ENCODE results near the gene TRIM50. TPM values are rescaled to one million over a fixed set of nuclear protein-coding genes. Genes with fewer than 3 reads are reported as not detected.
"Not testable (repeated sequence)": the region's sequence is repeated elsewhere in the genome, so short reads cannot be mapped to it uniquely, and the experiment has no call there.

The TRIM50 gene
- total and polyA plus RNA-seq, 2 of the 13 experiments (the other 11 are each of a cell fraction or from before 2014, with no cell fraction given) = 4.2 to 24.5 TPM

DNA sequence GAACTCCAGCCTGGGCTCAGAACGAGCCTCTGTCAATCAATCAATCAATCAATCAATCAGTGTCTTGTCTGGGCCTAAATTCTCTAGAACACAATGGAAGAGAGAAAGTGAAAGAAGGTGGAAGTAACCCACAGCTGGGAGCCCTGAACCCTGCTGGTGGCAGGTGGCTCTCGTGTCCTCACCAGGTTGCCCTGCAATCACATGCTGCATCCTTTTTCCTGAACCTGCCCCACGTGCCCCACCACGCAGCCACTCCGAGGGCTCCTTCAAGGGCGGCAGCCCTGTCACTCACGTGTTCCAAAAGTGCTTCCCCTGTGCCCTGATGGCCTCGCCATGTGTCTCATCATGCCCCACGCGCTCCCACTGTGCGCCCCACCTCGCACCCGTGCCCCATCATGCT lies 433 bp downstream of the TRIM50 start:
- POLR2A ChIA-PET; H3K4me2 ChIP-seq (ENCODE audit: low read depth, low read length); BruUV-seq (replicated peaks); H3K79me2 ChIP-seq (ENCODE audit: insufficient read depth, low read length); intact Hi-C loops (cut with micrococcal nuclease; ENCODE audit: unreplicated experiment); H3K9ac ChIP-seq (ENCODE audit: insufficient read depth, low read depth, low read length); DNase-seq (ENCODE audit: low spot score); H3K4me3 ChIP-seq (replicated peaks in 1 of 3; ENCODE audit: insufficient read depth in 1 of 3, low read depth in 2 of 3, low read length in 3 of 3); H4K20me1 ChIP-seq (ENCODE audit: insufficient read depth, low read length); ATAC-seq; H2AFZ ChIP-seq (ENCODE audit: low read length); CTCF ChIA-PET (ENCODE audit: low intra/inter-chr PET ratio, low total read pairs); H3K27ac ChIP-seq (ENCODE audit: extremely low read length, insufficient read depth, low read length); H3K36me3 ChIP-seq (replicated peaks in 1 of 2; ENCODE audit: control insufficient read depth in 1 of 2, insufficient read depth in 2 of 2, low read length in 2 of 2); H3K9me3 ChIP-seq (ENCODE audit: low read length); in situ Hi-C loops (cut with HindIII; ENCODE audit: extremely low pct_ligation_motif_present, low pct_unique_long_range_greater_than_20kb); FAIRE-seq: not testable (repeated sequence)
- Histone ChIP-seq H3K27me3 (ENCODE audit: control insufficient read depth in 1 of 2, insufficient read depth in 2 of 2, low read length in 2 of 2) (peaks cover 2 to 14% of the 10 kb centered on the region in 2 experiments; a peak in 2 of 5 replicates), H3K4me1 (ENCODE audit: insufficient read depth, low read length) (peaks cover 67% of the 10 kb centered on the region)
- WGBS (ENCODE audit: low lambda C conversion rate) = 62% methylated on average over 10 of the region's 13 CpGs

GRCh38 chr7:73325424-73325823 lies 2.5 kb downstream of the TRIM50 start:
- Histone ChIP-seq H3K4me3 (replicated peaks in 1 of 3; ENCODE audit: insufficient read depth in 1 of 3, low read depth in 2 of 3, low read length in 3 of 3) (peak overlapping the region; percentile 33 to 73 (median 55); a peak in 5 of 6 replicates), H3K27ac (ENCODE audit: extremely low read length, insufficient read depth, low read length) (peak overlapping the region; percentile 0), H3K4me2 (ENCODE audit: low read depth, low read length) (peak overlapping the region; percentile 95), H3K4me1 (ENCODE audit: insufficient read depth, low read length) (peaks cover 54% of the 10 kb centered on the region)
- H3K9me3 ChIP-seq (ENCODE audit: low read length); H3K79me2 ChIP-seq (ENCODE audit: insufficient read depth, low read length); H3K27me3 ChIP-seq (ENCODE audit: control insufficient read depth in 1 of 2, insufficient read depth in 2 of 2, low read length in 2 of 2); H3K9ac ChIP-seq (ENCODE audit: insufficient read depth, low read depth, low read length); H4K20me1 ChIP-seq (ENCODE audit: insufficient read depth, low read length); BruUV-seq (replicated peaks); CTCF ChIA-PET (ENCODE audit: low intra/inter-chr PET ratio, low total read pairs); H2AFZ ChIP-seq (ENCODE audit: low read length); in situ Hi-C loops (cut with HindIII; ENCODE audit: extremely low pct_ligation_motif_present, low pct_unique_long_range_greater_than_20kb); H3K36me3 ChIP-seq (replicated peaks in 1 of 2; ENCODE audit: control insufficient read depth in 1 of 2, insufficient read depth in 2 of 2, low read length in 2 of 2); TF ChIP-seq MAZ (IDR thresholded peaks at IDR 0.05; ENCODE audit: borderline replicate concordance, low read depth, low read length); SOX6 (IDR thresholded peaks at IDR 0.05): not testable (repeated sequence)
- 0% methylated on average over 5 of the region's 6 CpGs for WGBS (ENCODE audit: low lambda C conversion rate)
- FAIRE-seq = peak; percentile 64
- POLR2A ChIA-PET = interaction anchor here (0.8 to 2.4 kb wide), 3 partner anchors 15 to 99 kb away, joined by 3 to 7 read pairs (median 3); no protein-coding TSS in a partner anchor
- peak; percentile 82 for ATAC-seq
- DNase-seq (ENCODE audit: low spot score) = peak; percentile 94
- intact Hi-C loops (cut with micrococcal nuclease; ENCODE audit: unreplicated experiment) = loop anchor here (2.0 kb wide), 2 partner anchors 17 to 127 kb away; no protein-coding TSS in a partner anchor
- TF ChIP-seq SALL2 (CRISPR knock-in tag; IDR thresholded peaks at IDR 0.05) = peak; percentile 31; the same call in 1 of the 2 replicates
- TF ChIP-seq CEBPG (CRISPR knock-in tag; IDR thresholded peaks at IDR 0.05) = peak; percentile 86
- TF ChIP-seq MIER3 (CRISPR knock-in tag; IDR thresholded peaks at IDR 0.05; ENCODE audit: borderline replicate concordance) = peak; percentile 60; the same call in 1 of the 2 replicates
- TF ChIP-seq GATAD2A (CRISPR knock-in tag; IDR thresholded peaks at IDR 0.05) = peak; percentile 88
- TF ChIP-seq TEAD3 (CRISPR knock-in tag; optimal IDR thresholded peaks at IDR 0.05; ENCODE audit: borderline replicate concordance) = peak; percentile 35
- peak; percentile 48 for TF ChIP-seq MAZ (CRISPR knock-in tag; IDR thresholded peaks at IDR 0.05; ENCODE audit: low read depth)
- peak; percentile 93 for TF ChIP-seq SOX6 (CRISPR knock-in tag; IDR thresholded peaks at IDR 0.05)
- TF ChIP-seq, protein P1, sequence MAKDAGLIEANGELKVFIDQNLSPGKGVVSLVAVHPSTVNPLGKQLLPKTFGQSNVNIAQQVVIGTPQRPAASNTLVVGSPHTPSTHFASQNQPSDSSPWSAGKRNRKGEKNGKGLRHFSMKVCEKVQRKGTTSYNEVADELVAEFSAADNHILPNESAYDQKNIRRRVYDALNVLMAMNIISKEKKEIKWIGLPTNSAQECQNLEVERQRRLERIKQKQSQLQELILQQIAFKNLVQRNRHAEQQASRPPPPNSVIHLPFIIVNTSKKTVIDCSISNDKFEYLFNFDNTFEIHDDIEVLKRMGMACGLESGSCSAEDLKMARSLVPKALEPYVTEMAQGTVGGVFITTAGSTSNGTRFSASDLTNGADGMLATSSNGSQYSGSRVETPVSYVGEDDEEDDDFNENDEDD (CRISPR knock-in tag; IDR thresholded peaks at IDR 0.05; ENCODE audit: borderline replicate concordance) = peak; percentile 40; the same call in 1 of the 2 replicates
- TF ChIP-seq PHF21A (CRISPR knock-in tag; IDR thresholded peaks at IDR 0.05) = peak; percentile 73
- TF ChIP-seq HNF4A (CRISPR knock-in tag; IDR thresholded peaks at IDR 0.05) = peak; percentile 82
- TF ChIP-seq, protein P2, sequence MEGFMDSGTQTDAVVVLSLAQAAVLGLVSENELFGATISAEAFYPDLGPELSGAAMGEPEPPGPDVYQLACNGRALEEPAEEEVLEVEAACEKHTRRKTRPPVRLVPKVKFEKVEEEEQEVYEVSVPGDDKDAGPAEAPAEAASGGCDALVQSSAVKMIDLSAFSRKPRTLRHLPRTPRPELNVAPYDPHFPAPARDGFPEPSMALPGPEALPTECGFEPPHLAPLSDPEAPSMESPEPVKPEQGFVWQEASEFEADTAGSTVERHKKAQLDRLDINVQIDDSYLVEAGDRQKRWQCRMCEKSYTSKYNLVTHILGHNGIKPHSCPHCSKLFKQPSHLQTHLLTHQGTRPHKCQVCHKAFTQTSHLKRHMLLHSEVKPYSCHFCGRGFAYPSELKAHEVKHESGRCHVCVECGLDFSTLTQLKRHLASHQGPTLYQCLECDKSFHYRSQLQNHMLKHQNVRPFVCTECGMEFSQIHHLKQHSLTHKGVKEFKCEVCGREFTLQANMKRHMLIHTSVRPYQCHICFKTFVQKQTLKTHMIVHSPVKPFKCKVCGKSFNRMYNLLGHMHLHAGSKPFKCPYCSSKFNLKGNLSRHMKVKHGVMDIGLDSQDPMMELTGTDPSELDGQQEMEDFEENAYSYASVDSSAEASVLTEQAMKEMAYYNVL (CRISPR knock-in tag; IDR thresholded peaks at IDR 0.05; ENCODE audit: borderline replicate concordance) = peak; percentile 31; the same call in 1 of the 2 replicates
- peak; percentile 57; the same call in 1 of the 2 replicates for TF ChIP-seq SIX4 (CRISPR knock-in tag; IDR thresholded peaks at IDR 0.05)
- TF ChIP-seq ZNF770 (CRISPR knock-in tag; IDR thresholded peaks at IDR 0.05) = peak; percentile 16; the same call in 1 of the 2 replicates
